Omental fat pad (tissue), 4 donors: ENCODE data around the gene ASCC3. TPM values are rescaled to one million over a fixed set of nuclear protein-coding genes. Genes with fewer than 3 reads are reported as not detected.
"Not testable (repeated sequence)": the region's sequence is repeated elsewhere in the genome, so short reads cannot be mapped to it uniquely, and the experiment has no call there.

Experiments
- ATAC-seq: fragments of 150-250 bp; one replicate; pipeline ENCODE4 v1.9.1; 2016; ENCODE audit warnings: mild to moderate bottlenecking, moderate library complexity; ENCODE audit not compliant: low FRiP score
- DNase-seq: peaks from one replicate; pipeline ENCODE4 v3.0.0-alpha.2; 2019; ENCODE audit warnings: low spot score
- CTCF ChIP-seq, 3 donors: fragments of 450-650 bp; IDR thresholded peaks; one replicate each; pipeline ENCODE4 v1.5.1; 2016 to 2017; ENCODE audit warnings: antibody characterized with exemption in 3 of 3, mild to moderate bottlenecking in 3 of 3, moderate library complexity in 2 of 3
- total RNA-seq, 4 donors: library from RNA; depleted of rRNA; stranded (reverse); fragments of >200 nt; gene quantifications; one replicate each; pipeline ENCODE4 v1.1.0, GENCODE V29; 2016

Gene ASCC3
- total RNA-seq, 4 donors from 2014 or later: 20.1 to 44.8 (median 25.9) TPM

GRCh38 chr6:100839419-100839818 is 41.7 kb downstream of the ASCC3 start:
- no peak for ATAC-seq
- no peak for TF ChIP-seq CTCF (IDR thresholded peaks at IDR 0.05)
- no peak for DNase-seq

- DNase-seq (no peak), ATAC-seq (no peak)
- no peak for TF ChIP-seq CTCF (IDR thresholded peaks at IDR 0.05)
Observed at GRCh38 chr6:100838011-100838410, 43.1 kb downstream of the ASCC3 start.

- DNase-seq (no peak), ATAC-seq (no peak)
- TF ChIP-seq CTCF (IDR thresholded peaks at IDR 0.05): no peak
Observed at GRCh38 chr6:100833972-100834574, 47.1 kb downstream of the ASCC3 start.

- not testable (repeated sequence) for ATAC-seq, DNase-seq
Observed at GRCh38 chr6:100829077-100829595, 52.0 kb downstream of the ASCC3 start.

GRCh38 chr6:100823041-100823440 is 58.1 kb downstream of the ASCC3 start:
- ATAC-seq (no peak), DNase-seq (no peak)
- no peak for TF ChIP-seq CTCF (IDR thresholded peaks at IDR 0.05)

GRCh38 chr6:100818066-100818465 is 63.1 kb downstream of the ASCC3 start:
- DNase-seq (no peak), ATAC-seq (no peak)
- TF ChIP-seq CTCF (IDR thresholded peaks at IDR 0.05): no peak

GRCh38 chr6:100810015-100810414 is 71.1 kb downstream of the ASCC3 start:
- DNase-seq (no peak), ATAC-seq (no peak)
- no peak for TF ChIP-seq CTCF (IDR thresholded peaks at IDR 0.05)
